HEK293T (cell line): ENCODE data around the gene HCRT.

Experiments used
- ARNT ChIP-seq: fragments of 450-650 bp; IDR thresholded peaks from 2 replicates; pipeline ENCODE4 v1.6.1; 2017; ENCODE audit warnings: mild to moderate bottlenecking
- SUZ12 ChIP-seq: fragments of 450-650 bp; IDR thresholded peaks from 2 replicates; pipeline ENCODE4 v1.6.1; 2016; ENCODE audit warnings: mild to moderate bottlenecking

GRCh38 chr17:42138749-42139492 is 46.3 kb downstream of the HCRT start:
- TF ChIP-seq ARNT (no peak), SUZ12 (no peak)
